CD4-positive, alpha-beta T cell treated with Interleukin-4 for 4 hours (primary cell): ENCODE results near the gene TGIF2.
A peak's percentile ranks its signal among the peaks of the same experiment; 100 is the strongest.
"Not testable (repeated sequence)": the region's sequence is repeated elsewhere in the genome, so short reads cannot be mapped to it uniquely, and the experiment has no call there.

ENCODE experiments used
- DNase-seq: peaks from one replicate; pipeline ENCODE4 v3.0.0-alpha.2; 2020

Gene TGIF2

GRCh38 chr20:36547186-36548005, 26.0 kb upstream of the TGIF2 start:
- DNase-seq: no peak

GRCh38 chr20:36548006-36548315, 25.4 kb upstream of the TGIF2 start:
- DNase-seq: no peak

- DNase-seq: no peak
These were observed 24.4 kb upstream of the TGIF2 start for GRCh38 chr20:36548704-36549627.

GRCh38 chr20:36549628-36549941, 23.8 kb upstream of the TGIF2 start:
- DNase-seq: no peak

- DNase-seq: no peak
These were observed 23.2 kb upstream of the TGIF2 start for GRCh38 chr20:36549942-36550789.

GRCh38 chr20:36550790-36551299, 22.6 kb upstream of the TGIF2 start:
- no peak for DNase-seq

- DNase-seq: no peak
These were observed 18.1 kb upstream of the TGIF2 start for GRCh38 chr20:36555248-36555647.

DNA sequence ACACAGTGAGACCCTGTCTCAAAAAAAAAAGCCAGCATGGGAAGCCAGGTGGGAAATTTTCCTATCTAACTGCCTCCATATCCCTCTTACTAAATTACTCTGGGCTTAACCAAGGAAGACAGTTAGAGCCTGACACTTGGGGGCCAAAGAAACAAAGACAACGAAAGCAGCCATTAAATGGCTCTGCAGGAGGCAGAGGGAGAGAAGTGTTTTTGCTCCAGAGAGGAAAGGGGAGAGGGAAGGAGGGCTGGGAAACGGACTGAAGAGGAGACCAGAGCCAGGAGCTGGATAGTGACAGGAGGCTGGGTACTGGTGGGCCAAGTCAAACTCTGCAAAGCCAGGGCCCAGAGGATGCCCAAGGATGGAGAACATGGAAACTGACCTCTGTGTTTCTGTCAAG, 10.7 kb upstream of the TGIF2 start:
- no peak for DNase-seq

- no peak for DNase-seq
These were observed 10.0 kb upstream of the TGIF2 start for GRCh38 chr20:36563374-36563773.

DNA sequence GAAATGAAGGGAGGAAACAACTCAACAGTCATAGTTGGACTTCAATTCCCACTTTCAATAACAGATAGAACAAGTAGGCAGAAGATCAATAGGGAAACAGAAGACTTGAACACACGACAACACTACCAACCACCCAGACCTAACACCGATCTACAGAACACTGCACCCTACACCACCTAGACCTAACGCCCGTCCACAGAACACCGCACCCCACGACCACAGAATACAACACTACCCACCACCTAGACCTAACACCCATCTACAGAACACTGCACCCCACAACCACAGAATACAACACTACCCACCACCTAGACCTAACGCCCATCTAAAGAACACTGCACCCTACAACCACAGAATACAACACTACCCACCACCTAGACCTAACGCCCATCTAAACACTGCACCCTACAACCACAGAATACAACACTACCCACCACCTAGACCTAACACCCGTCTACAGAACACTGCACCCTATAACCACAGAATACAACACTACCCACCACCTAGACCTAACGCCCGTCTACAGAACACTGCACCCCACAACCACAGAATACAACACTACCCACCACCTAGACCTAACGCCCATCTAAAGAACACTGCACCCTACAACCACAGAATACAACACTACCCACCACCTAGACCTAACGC, 9.2 kb upstream of the TGIF2 start:
- DNase-seq: not testable (repeated sequence)

GRCh38 chr20:36564726-36565121, 8.7 kb upstream of the TGIF2 start:
- DNase-seq: peak; percentile 39

- DNase-seq: no peak
These were observed 7.9 kb upstream of the TGIF2 start for GRCh38 chr20:36565520-36565919.

GRCh38 chr20:36569847-36570429, 3.5 kb upstream of the TGIF2 start:
- no peak for DNase-seq

GRCh38 chr20:36571564-36572504, 1.6 kb upstream of the TGIF2 start:
- no peak for DNase-seq

DNA sequence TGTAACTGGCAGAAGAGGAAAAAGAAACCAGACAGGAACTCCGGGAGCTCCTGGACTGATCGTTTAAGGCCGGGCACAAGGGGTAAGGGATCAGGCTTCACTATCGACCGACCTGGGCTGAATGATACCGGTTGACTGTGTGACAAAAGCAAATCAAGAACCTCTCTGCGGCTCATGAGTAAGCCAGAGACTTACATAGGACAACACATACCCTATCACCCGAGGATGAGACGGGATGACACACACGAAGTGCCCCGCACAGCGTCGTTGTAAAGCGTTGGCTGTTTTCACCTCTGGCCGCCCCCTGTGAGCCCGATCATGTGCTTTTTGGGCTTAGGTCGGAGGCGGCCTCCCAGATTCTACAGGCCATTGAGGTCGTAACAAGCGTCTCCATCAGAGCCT, 695 bp upstream of the TGIF2 start:
- peak; percentile 80 for DNase-seq

DNA sequence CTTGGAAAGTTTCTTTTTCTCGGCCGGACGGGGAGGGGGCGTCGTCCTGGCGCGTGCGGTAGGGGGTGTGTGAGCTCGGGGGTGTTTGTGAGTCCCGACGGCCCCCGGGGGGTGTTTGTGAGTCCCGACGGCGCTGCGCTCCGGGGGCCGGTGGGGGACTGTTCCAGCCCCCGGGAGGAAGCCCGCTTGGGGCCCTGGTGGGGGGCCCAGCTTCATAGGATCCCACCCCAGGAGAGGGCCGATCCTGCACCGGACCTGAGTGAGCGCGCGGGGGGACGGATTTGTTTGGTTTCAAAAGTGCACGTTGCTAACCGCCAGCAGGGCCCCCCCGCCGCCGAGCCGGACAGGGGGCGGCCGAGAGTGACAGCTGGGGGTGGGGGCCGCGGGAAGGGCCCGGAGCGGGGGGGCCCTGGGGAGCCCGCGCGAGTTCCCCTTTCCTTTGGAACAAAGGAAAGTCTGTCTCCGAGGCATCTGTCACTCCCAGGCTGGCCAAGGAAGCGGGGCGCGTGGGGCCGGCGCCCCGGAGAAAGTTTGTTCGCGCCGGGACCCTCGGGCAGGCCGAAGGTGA, 485 bp downstream of the TGIF2 start:
- no peak for DNase-seq

GRCh38 chr20:36574366-36575135, 1.2 kb downstream of the TGIF2 start:
- DNase-seq: peak; percentile 32

DNA sequence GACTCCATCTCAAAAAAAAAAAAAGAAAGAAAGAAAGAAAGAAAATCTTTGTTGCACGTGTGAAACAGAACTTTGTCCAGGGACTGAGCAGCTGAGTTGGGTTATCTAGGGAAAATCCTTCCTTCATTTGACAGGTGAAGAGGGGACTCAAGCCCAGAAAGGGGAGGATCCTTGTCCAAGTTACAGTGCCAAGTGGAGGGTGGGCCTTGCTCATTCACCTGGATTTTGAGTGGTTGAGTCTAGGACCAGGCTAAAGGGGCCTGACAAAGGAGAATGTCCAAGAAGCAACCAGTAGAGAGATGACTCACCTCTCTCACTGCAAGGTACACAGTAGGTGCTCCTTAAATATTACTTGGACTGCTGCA, 2.7 kb downstream of the TGIF2 start:
- DNase-seq: no peak

- no peak for DNase-seq
These were observed 5.1 kb downstream of the TGIF2 start for GRCh38 chr20:36578356-36579041.
